ENCODE measurements around the gene FBXO41.

FBXO41 gene

GRCh38 chr2:73289304-73289703 lies 5.0 kb upstream of the FBXO41 start:
- DNase-seq (ENCODE audit: low read depth): no peak
- H3K4me3 ChIP-seq (ENCODE audit: low read length): no peak overlapping the region
- no peak for TF ChIP-seq CTCF (conservative IDR thresholded peaks at IDR 0.05; ENCODE audit: low read length)

GRCh38 chr2:73286134-73286655 lies 1.9 kb upstream of the FBXO41 start:
- no peak for TF ChIP-seq CTCF (conservative IDR thresholded peaks at IDR 0.05; ENCODE audit: low read length)
- no peak overlapping the region for H3K4me3 ChIP-seq (ENCODE audit: low read length)

GRCh38 chr2:73285159-73285739 lies 971 bp upstream of the FBXO41 start:
- DNase-seq (ENCODE audit: low read depth): no peak
- TF ChIP-seq CTCF (conservative IDR thresholded peaks at IDR 0.05; ENCODE audit: low read length): no peak
- H3K4me3 ChIP-seq (ENCODE audit: low read length): no peak overlapping the region

More at GRCh38 chr2:73286134-73286655, 1.9 kb upstream of the FBXO41 start:
- DNase-seq (ENCODE audit: low read depth): no peak

- no peak for TF ChIP-seq CTCF (conservative IDR thresholded peaks at IDR 0.05; ENCODE audit: low read length)
- H3K4me3 ChIP-seq (ENCODE audit: low read length): peak overlapping the region; percentile 62
- no peak for DNase-seq (ENCODE audit: low read depth)
Observed at GRCh38 chr2:73283545-73284295, 558 bp downstream of the FBXO41 start.

GRCh38 chr2:73282924-73283544 lies 1.2 kb downstream of the FBXO41 start:
- TF ChIP-seq CTCF (conservative IDR thresholded peaks at IDR 0.05; ENCODE audit: low read length): no peak
- DNase-seq (ENCODE audit: low read depth): no peak
- H3K4me3 ChIP-seq (ENCODE audit: low read length): no peak overlapping the region

GRCh38 chr2:73281244-73281643 lies 3.0 kb downstream of the FBXO41 start:
- DNase-seq (ENCODE audit: low read depth): no peak
- H3K4me3 ChIP-seq (ENCODE audit: low read length): no peak overlapping the region
- no peak for TF ChIP-seq CTCF (conservative IDR thresholded peaks at IDR 0.05; ENCODE audit: low read length)
